GM19240 (cell line): Measurements from ENCODE around the gene KCND3.

ENCODE experiments used
- DNase-seq: peaks from one replicate; pipeline ENCODE4 v3.0.0; 2011; ENCODE audit warnings: low spot score; ENCODE audit not compliant: insufficient read length

The KCND3 gene

GRCh38 chr1:111730706-111731105 lies 258.8 kb downstream of the KCND3 start:
- DNase-seq = no peak

GRCh38 chr1:111729946-111730681 lies 259.4 kb downstream of the KCND3 start:
- no peak for DNase-seq

- DNase-seq = no peak
Observed at GRCh38 chr1:111729271-111729921, 260.1 kb downstream of the KCND3 start.

- no peak for DNase-seq
Observed at GRCh38 chr1:111727056-111727455, 262.4 kb downstream of the KCND3 start.

GRCh38 chr1:111725192-111725591 lies 264.3 kb downstream of the KCND3 start:
- DNase-seq = no peak

GRCh38 chr1:111723871-111724270 lies 265.6 kb downstream of the KCND3 start:
- no peak for DNase-seq

- no peak for DNase-seq
Observed at GRCh38 chr1:111723091-111723806, 266.2 kb downstream of the KCND3 start.

- no peak for DNase-seq
Observed at GRCh38 chr1:111720977-111721786, 268.3 kb downstream of the KCND3 start.
